Measurements from ENCODE around the gene IGFBP6.
A peak's percentile ranks its signal among the peaks of the same experiment; 100 is the strongest.

Gene IGFBP6

DNA sequence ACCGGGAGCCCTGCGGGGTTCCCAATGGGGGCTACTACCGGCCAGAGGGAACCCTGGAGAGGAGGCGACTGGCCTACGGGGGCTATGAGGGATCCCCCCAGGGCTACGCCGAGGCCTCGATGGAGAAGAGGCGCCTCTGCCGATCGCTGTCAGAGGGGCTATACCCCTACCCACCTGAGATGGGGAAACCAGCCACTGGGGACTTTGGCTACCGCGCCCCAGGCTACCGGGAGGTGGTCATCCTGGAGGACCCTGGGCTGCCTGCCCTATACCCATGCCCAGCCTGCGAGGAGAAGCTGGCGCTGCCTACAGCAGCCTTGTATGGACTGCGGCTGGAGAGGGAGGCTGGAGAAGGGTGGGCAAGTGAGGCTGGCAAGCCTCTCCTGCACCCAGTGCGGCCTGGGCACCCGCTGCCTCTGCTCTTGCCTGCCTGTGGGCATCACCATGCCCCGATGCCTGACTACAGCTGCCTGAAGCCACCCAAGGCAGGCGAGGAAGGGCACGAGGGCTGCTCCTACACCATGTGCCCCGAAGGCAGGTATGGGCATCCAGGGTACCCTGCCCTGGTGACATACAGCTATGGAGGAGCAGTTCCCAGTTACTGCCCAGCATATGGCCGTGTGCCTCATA lies 37.9 kb upstream of the IGFBP6 start:
- DNase-seq (ENCODE audit: low spot score) = no peak

DNA sequence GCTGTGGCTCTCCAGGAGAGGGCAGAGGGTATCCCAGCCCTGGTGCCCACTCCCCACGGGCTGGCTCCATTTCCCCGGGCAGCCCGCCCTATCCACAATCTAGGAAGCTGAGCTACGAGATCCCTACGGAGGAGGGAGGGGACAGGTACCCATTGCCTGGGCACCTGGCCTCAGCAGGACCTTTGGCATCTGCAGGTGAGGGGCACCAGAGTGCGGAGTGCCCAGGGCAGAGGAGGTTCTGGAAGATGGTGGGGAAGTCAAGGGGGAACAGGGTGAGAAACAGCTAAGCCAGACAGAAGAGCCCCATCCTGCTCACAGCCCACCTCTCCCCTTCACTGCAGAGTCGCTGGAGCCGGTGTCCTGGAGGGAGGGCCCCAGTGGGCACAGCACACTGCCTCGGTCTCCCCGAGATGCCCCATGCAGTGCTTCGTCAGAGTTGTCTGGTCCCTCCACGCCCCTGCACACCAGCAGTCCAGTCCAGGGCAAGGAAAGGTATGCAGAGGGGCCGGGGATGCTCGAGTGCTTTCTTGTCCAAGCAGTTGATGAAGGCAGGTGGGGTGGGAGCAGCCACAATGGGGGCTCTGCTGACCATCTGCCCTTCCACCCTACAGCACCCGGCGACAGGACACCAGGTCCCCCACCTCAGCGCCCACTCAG lies 37.3 kb upstream of the IGFBP6 start:
- DNase-seq (ENCODE audit: low spot score) = no peak

DNA sequence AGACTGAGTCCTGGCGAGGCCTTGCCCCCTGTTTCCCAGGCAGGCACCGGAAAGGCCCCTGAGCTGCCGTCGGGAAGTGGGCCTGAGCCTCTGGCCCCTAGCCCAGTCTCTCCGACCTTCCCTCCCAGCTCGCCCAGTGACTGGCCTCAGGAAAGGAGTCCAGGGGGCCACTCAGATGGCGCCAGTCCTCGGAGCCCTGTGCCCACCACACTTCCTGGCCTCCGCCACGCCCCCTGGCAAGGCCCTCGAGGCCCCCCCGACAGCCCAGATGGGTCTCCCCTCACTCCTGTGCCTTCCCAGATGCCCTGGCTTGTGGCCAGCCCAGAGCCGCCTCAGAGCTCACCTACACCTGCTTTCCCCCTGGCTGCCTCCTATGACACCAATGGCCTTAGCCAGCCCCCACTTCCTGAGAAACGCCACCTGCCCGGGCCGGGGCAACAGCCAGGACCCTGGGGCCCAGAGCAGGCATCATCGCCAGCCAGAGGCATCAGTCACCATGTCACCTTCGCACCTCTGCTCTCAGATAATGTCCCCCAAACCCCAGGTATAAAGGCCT lies 36.7 kb upstream of the IGFBP6 start:
- no peak for DNase-seq (ENCODE audit: low spot score)

GRCh38 chr12:53061404-53062010 lies 36.0 kb upstream of the IGFBP6 start:
- DNase-seq (ENCODE audit: low spot score) = no peak

- no peak for DNase-seq (ENCODE audit: low spot score)
Measured at GRCh38 chr12:53062011-53062961, 35.2 kb upstream of the IGFBP6 start.

DNA sequence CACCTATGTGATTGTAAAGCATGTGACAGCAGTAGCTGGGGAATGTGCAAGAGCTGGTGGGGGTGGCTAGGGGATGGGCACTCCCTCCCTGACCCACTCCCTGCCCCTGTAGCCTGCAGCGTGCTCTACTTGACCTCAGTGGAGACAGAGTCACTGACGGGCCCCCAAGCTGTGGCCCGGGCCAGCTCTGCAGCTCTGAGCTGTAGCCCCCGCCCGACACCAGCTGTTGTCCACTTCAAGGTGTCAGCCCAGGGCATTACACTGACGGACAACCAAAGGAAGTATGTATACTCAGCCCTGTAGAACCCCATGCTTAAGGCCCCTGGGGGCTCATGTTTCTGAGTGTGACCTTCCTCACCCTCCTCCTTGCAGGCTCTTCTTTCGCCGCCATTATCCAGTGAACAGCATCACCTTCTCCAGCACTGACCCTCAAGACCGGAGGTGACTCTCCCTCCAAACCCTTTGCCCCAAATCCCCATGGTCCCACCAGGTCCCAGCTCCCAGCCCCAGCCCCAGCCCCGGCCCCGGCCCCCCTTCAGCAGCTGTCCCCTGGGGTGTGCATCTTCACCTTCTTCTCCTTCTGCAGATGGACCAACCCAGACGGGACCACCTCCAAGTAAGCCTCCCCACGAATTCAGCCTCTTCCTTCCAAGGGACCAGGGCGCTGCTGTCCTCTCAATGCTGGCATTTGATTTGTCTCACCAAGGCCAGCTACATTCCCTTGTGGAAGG lies 34.3 kb upstream of the IGFBP6 start:
- DNase-seq (ENCODE audit: low spot score) = no peak

- DNase-seq (ENCODE audit: low spot score) = no peak
Measured at GRCh38 chr12:53063708-53064612, 33.5 kb upstream of the IGFBP6 start.

- no peak for DNase-seq (ENCODE audit: low spot score)
Measured at GRCh38 chr12:53064613-53065436, 32.6 kb upstream of the IGFBP6 start.

- no peak for DNase-seq (ENCODE audit: low spot score)
Measured at GRCh38 chr12:53065470-53065869, 32.0 kb upstream of the IGFBP6 start.

- peak; percentile 59 for DNase-seq (ENCODE audit: low spot score)
Measured at GRCh38 chr12:53065975-53066931, 31.2 kb upstream of the IGFBP6 start.

GRCh38 chr12:53067074-53067992 lies 30.1 kb upstream of the IGFBP6 start:
- DNase-seq (ENCODE audit: low spot score) = no peak

DNA sequence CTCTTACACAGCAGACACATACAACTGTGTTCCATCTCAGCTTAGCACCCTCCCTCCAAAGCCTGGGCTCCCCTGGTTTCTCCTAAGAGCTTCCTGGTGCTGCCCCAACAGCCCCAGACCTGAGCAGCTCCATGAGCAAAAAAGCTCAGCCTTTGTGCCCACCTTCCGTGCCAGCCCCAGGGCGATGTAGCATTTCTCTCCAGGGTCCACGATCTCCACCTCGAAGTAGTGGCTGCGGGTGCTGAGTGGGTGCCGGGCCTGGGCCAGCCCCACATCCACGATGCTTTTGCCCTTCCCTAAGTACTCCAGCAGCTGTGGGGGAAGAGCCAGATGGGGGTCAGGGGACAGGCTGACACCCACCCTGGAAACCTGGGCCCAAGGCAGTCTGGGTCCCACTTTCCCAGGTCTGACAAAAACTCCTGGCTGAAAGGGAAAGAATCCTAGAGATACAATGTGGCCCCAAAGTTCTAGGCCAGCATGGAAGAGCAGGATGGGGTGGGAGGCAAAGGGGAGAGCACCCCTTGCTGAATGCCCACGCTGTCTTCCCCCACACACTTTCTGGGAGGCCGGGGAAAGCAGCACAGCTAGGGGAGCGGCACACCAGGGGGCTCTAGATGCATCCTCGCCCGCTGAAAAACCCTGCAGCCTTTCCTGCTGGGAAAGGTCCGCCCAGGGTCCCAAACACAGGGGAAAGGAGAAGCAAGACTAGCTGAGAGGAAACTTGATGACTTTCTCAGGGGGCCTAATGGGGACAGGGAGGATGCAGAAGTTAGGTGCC lies 29.3 kb upstream of the IGFBP6 start:
- DNase-seq (ENCODE audit: low spot score) = no peak

DNA sequence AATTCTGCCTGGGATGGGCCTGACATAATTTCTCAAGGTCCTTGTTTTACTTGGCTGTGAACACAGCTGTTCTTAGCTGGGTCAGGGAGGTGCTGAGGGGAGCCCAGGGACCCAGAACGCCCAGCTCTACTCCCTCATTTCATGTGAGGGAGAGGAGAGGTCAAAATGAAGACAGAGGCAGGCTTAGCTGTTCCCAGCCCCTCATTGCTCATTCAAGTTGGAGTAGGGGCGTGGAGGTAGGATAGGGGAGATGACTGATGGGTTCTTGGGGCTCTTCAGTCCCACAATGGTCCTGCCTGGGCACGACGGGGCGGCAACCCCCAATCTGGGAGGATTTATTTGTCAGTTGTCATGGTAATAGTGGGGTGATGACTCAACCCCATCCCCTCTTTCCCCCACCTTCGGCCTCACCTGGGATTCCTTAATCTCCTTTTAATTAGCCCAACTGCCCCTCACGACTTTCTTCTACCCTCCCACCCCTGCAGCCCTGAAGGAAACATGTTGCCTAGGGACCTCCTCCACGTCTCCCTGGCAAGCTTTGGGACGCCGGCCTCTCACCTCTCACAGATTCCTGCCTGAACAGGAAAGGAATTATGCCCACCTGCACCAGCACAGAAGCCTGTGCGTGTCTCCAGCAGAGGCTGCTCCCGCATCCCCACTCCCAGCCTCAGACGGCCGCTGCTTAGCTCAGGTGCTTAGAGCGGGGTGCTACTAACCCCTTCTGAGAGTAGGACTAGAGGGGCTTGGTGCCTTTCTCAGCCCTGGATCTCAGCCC lies 28.5 kb upstream of the IGFBP6 start:
- DNase-seq (ENCODE audit: low spot score) = no peak

DNA sequence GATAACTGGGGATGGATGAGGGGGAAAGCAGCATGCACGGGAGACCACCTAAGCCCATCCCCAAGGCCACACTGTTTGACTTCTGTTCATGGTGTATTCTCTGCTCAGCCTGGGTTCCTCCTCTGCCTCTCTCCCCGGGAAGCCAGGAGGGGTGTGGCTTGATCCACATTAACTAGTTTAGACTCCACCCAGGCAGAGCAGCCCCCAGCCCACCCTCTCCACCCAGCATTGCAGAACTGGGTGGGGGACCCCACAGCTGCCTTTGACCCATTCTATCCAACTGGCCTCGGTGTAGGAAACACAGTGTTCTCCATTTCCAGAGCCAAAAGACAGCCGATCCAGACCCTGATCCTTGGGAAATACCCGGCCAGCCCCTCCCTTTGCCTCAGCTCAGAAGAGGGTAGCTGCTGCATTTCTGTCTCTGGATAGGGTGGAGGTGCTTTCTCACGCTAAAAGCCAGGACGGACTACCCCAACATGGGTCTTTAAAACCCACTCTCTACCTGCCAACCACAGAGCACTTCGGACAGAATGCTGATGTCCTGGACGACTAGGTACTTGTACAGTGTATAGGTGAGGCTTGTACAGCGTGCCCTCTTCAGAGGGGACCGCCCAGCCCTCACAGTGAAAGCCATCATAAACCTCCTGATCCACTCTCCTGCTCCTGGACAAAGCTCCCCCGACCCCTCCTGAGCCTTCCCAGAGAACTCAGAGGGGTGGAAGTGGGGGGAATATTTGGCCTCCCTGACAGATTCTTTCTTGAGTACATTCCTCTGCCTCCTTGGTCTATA lies 27.7 kb upstream of the IGFBP6 start:
- no peak for DNase-seq (ENCODE audit: low spot score)

All from CD4-positive, alpha-beta T cell treated with Interleukin-6 at 100 ng/mL for 8 hours (primary cell).